Posterior vena cava (tissue), 2 donors: Measurements from ENCODE around the gene MLYCD. TPM values are rescaled to one million over a fixed set of nuclear protein-coding genes. Genes with fewer than 3 reads are reported as not detected.
"Not testable (repeated sequence)": the region's sequence is repeated elsewhere in the genome, so short reads cannot be mapped to it uniquely, and the experiment has no call there.

Experiments
- DNase-seq: peaks from one replicate; pipeline ENCODE4 v3.0.0-alpha.2; 2020; ENCODE audit warnings: low spot score
- intact Hi-C, 2 donors: fragments of 100-400 bp; cut with DNase I; formaldehyde crosslinking; loops; one replicate each; pipeline versions ENCODE4 v1.14.1 to v1.14.2; 2022 to 2023
- total RNA-seq, 2 donors: library from RNA; stranded (reverse); fragmentation: NEBNext Ultra II Directional; extraction: Animal tissue kit (Norgen Biotek cat#: 25700); gene quantifications; one replicate each; pipeline ENCODE4 v1.2.1, GENCODE V29; 2021
- donor health status: DM: yes; HTN: yes; CAD: no.
- donor health status: DM: yes; HTN: yes; CAD: no.

Gene MLYCD
- total RNA-seq, 2 donors from 2014 or later: 5.5 TPM

DNA sequence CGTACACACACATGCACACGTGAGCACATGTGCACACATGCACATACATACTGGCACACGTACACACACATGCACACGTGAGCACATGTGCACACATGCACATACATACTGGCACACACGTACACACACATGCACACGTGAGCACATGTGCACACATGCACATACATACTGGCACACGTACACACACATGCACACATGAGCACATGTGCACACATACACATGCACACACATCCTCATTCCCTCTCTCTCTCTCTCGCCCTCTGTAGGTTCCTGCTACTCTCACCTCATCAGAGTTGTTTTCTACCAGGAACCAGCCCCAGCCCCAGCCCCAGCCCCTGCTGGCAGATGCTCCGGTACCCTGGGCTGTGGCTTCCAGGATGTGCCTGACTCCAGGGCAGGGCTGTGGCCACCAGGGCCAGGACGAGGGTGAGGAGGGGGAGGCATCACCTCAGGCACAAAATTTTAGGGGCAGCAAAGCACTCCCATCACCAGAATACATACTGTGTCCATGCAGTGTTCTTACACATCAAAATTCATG lies 52.0 kb downstream of the MLYCD start:
- DNase-seq, intact Hi-C loops: not testable (repeated sequence)

DNA sequence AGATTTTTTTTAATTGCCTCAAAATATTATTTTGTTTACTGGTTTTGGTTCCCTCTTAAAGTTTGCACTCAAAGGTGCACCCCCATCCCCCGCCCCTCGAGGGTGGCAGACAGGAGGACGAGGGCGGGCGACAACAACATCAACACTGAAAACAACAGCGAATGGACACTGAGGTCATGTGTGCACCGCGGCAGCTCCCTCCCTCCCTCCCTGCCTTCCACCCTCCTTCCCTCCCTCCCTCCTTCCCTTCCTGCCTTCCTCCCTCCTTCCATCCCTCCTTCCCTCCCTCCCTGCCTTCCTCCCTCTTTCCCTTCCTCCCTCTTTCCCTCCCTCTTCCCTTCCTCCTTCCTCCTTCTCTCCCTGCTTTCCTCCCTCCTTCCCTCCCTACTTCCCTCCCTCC lies 52.6 kb downstream of the MLYCD start:
- intact Hi-C loops: no loop called here
- no peak for DNase-seq

DNA sequence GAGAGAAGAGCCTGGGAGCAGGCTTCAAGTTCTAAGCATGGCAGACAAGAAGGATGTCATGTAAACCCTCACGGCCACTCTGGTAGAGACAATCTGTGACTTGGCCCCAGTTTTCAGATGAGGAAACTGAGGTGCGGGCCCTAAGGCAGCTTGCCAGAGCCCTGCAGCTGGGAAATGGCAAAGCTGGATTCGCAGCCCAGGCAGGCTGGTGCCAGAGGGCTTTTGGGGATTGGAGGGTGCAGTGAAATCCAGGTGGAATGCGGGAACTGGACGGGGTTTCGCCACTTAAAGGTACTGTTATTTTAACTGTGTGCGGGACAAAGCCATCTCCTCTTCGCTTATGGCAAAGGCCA lies 53.6 kb downstream of the MLYCD start:
- intact Hi-C loops: no loop called here
- DNase-seq: no peak

- intact Hi-C loops: no loop called here
- peak; percentile 99 for DNase-seq
Measured at GRCh38 chr16:83952940-83953795, 54.3 kb downstream of the MLYCD start, which contains the start of gene OSGIN1. TSS of gene OSGIN1 (plus strand) at chr16:83953240. CDS start at chr16:83957672, 4,432 bp downstream.

- no peak for DNase-seq
- intact Hi-C loops: no loop called here
Measured at GRCh38 chr16:83953796-83954576, 55.1 kb downstream of the MLYCD start.

- intact Hi-C loops: no loop called here
- DNase-seq: no peak
Measured at GRCh38 chr16:83954577-83955016, 55.7 kb downstream of the MLYCD start.

- intact Hi-C loops: no loop called here
- DNase-seq: no peak
Measured at GRCh38 chr16:83955218-83956130, 56.6 kb downstream of the MLYCD start.

DNA sequence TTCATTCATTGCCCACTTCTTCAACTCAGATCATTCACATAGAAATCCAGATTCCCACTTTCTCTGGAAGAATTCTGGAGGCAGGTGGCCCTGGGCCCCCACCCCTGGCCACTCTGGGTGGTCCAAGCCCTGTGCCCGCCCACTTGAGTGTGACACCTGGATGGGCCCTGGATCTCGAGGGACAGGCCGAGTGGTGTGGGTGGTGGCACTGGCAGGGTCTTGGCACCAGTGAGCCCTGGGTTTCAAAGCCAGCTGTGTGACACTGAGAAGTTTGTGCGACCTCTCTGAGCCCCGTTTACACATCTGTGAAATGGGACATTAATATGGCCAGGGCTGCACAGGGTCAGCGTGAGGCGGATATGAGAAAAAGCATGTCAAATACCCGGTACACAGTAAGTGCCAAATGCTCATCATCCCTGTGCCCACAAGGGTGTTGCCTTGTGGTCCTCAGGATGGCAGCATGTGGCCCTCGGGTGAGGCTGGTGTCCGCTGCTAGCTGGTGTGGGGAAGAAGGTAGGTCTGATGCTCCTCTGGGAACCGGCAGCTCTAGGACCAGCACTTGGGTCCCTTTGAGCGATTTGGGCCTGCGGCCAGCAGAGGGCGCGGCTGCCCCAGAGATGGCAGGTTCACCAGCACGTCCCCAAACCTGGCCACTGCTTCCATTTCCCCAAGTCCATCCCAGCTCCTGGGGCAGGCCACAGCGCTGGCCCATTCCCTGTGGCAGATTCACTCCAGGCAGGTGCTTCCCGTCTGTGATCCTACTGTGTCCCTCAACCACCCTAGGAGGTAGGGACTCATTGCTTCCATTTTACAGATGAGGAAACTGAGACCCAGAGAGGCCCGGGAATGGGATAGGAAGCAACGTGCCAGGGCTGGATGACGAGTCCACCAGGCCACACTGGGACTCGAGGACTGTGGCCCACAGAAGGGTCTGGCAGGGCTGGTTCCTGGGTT lies 57.7 kb downstream of the MLYCD start:
- peak; percentile 92 for DNase-seq
- intact Hi-C loops: no loop called here

DNA sequence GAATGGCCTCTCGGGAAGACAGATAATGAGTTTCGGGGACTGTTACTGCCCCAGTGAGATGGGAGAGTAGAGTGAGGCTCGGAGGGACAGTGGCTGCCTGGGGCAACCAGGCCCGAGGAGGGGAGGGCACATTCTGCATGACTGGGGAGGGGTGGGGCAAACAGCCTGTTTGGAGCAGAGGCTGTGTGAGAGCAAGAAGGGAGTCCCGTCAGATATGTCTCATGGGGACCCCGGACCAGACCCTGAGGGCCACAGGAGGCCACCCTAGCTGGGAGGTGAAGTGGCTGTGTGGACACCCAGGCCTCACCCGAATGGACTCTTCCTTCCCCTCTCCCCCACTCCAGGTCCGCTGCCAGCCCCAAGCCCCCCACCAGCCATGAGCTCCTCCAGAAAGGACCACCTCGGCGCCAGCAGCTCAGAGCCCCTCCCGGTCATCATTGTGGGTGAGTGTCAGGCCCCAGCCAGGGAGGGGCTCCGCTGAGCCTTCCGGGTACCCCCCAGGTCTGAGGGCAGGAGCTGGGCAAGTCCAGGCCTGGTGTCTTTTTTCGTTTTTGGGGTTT lies 58.5 kb downstream of the MLYCD start:
- DNase-seq: no peak
- intact Hi-C loops: no loop called here

DNA sequence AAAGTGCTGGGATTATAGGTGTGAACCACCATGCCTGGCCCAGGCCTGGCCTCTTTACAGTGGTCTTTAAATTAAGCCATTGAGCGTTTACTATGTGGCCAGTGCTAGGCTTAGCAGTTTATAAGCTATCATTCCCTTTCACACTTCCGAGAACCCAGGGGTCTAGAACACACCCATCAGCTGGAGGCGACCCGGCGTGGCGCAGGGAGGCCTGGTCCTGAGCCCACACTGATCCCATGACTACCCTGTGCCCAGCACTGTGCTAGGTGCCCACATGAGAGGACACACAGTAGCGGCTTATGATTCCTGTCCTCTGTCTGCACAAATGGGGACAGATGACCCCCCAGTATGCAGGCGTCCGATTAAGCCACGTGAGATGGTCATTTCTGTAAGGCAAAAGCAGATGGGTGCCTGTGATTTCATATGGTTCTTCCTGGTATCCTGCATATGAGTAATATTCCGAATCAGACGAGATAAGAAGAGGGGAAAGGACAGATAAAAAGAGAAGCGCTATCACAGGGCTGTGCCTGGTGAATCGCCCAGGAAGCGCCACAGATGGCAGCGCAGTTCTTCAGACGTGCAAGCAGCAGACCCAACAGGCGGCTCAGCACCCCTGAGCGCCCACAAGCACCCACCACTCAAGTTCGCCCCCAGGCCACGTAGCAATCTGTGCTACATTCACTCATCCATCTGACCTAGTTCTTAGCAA lies 59.4 kb downstream of the MLYCD start:
- no peak for DNase-seq
- intact Hi-C loops: no loop called here

GRCh38 chr16:83958846-83959565 lies 60.1 kb downstream of the MLYCD start:
- intact Hi-C loops: no loop called here
- DNase-seq: no peak

DNA sequence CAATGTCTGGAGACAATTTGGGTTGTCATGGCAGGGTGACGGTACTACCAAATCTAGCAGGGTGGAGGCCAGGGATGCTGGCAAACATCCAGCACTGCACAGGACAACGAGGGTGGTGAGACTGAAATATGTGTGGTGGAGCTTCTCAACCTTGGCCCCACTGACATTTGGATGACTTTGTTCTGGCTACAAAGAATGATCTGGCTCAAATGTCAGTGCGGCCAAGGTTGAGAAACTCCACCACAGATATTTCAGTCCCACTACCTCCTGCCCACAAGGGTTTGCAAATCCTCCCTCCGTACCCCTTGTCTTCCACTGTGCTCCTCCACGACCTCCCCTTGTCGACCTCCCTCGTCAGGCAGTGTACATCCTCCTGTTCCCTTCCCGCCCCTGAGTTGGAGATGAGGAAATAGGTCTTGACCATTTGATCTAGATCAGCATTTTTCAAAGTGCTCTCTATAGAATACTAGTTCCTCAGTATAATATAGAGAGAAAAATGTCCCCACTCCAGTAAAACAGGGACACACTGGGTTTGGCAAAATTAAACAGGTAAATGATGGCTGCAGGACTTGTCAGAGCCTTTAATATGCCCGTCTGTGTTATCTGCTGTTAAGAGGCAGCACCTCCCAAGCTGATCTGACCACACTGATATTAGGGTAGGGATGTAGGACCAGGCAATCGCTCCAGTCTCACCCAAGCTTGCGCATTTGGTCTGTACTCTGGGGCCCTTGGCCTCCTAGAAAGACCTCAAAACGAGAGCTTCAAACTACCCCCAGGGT lies 60.9 kb downstream of the MLYCD start:
- intact Hi-C loops: no loop called here
- no peak for DNase-seq

- intact Hi-C loops: no loop called here
- no peak for DNase-seq
Measured at GRCh38 chr16:83960521-83961249, 61.8 kb downstream of the MLYCD start.

GRCh38 chr16:83961591-83961990 lies 62.7 kb downstream of the MLYCD start:
- no peak for DNase-seq
- intact Hi-C loops: no loop called here
